Smooth muscle cell of the pulmonary artery (primary cell): ENCODE measurements around the gene MYOCOS. TPM values are rescaled to one million over a fixed set of nuclear protein-coding genes. Genes with fewer than 3 reads are reported as not detected.

ENCODE experiments used
- total RNA-seq: library from RNA; depleted of rRNA; stranded (reverse); fragments of >200 nt; gene quantifications from 2 replicates; pipeline ENCODE4 v1.2.3, GENCODE V29; 2014

The MYOCOS gene, protein sequence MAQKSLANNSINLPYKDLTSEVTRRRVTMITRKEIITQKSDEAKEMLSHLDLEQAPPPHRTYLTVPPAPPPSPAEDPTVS
- total RNA-seq = 0.17 TPM in 1 of 2 replicates, not detected in the other

DNA sequence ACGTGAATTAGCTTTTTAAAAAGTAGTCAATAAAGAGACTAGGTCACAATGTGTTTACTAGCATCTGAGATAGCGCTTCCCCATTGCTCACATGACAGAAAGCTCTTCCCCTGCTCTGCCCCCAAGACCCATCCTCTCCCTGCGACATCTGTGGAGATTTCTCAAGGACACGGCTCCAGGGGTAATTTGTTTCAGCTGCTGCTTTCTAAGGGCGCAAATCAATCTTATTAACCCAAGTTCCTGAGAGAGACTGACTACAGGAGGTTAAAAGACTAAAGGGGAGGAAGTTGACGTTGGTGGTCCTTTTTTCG is at the start of gene MYOCOS:
Gene MYOCOS (plus strand): TSS at position 92 of the 311 bp plus-strand sequence. CDS start 1,641 bp downstream, outside the sequence.

DNA sequence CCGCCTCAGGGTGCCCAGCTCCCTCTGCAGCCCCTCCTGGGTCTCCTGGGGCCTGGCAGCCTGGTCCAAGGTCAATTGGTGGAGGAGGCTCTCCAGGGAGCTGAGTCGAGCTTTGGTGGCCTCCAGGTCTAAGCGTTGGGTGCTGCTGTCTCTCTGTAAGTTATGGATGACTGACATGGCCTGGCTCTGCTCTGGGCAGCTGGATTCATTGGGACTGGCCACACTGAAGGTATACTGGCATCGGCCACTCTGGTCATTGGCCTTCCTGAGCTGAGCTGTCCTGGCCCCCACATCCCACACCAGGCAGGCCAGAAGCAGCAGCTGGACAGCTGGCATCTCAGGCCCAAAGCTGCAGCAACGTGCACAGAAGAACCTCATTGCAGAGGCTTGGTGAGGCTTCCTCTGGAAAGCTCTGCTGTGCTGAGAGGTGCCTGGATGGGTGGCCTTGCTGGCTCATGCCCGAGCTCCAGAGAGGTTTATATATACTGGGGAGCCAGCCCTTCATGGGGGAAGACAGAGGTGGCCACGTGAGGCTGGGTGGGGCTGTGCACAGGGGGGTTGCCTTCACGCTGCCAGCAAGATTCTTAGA is 30.3 kb downstream of the MYOCOS start, which contains the start of gene MYOC:
Gene MYOC (minus strand): TSS at position 455 of the 589 bp plus-strand sequence. CDS start 77 bp downstream, at position 378.

Other genes with a start within 250 kb of the MYOCOS start
- 72.5 and 76.4 TPM in 2 replicates for gene PRRC2C, start 136.7 kb upstream of the MYOCOS start, total RNA-seq
- gene MYOC, start 30.4 kb downstream of the MYOCOS start, total RNA-seq = 0.13 TPM in 1 of 2 replicates, not detected in the other
- gene VAMP4, start 119.8 kb downstream of the MYOCOS start, total RNA-seq = 6.6 and 10.0 TPM in 2 replicates
- 20.5 and 24.9 TPM in 2 replicates for gene METTL13, start 159.4 kb downstream of the MYOCOS start, total RNA-seq
- gene DNM3, start 219.3 kb downstream of the MYOCOS start, total RNA-seq = 0.76 and 0.78 TPM in 2 replicates